ENCODE data around the gene SLC35F3. TPM values are rescaled to one million over a fixed set of nuclear protein-coding genes. Genes with fewer than 3 reads are reported as not detected.
"Not testable (repeated sequence)": the region's sequence is repeated elsewhere in the genome, so short reads cannot be mapped to it uniquely, and the experiment has no call there.

SLC35F3 gene
- total and polyA plus RNA-seq, 9 of the 15 experiments (the other 6 are each of a cell fraction or from before 2014, with no cell fraction given), result 0.04 to 0.07 (median 0.04) TPM; not detected in 6

DNA sequence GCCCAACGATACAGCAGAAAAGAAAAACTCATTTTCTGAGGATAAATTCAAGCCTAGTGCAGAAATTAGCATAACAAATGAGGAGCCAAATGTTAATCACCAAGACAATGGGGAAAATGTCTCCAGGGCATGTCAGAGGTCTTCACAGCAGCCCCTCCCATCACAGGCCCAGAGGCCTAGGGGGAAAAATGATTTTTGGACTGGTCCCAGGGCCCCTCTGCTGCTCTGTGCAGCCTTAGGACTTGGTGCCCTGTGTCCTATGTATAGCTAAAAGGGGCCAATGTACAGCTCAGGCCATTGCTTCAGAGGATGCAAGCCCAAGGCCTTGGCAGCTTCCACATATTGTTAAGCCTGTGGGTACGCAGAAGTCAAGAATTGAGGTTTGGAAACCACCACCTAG lies 13.3 kb upstream of the SLC35F3 start:
- DNase-seq (ENCODE audit: extremely low read depth in 1 of 4, low spot score in 3 of 4); H4K20me1 ChIP-seq (replicated peaks; ENCODE audit: control insufficient read depth, insufficient read depth, low read length); H3K4me2 ChIP-seq (ENCODE audit: insufficient read depth, low read length); in situ Hi-C loops (cut with MboI); H3K4me1 ChIP-seq (replicated peaks in 1 of 2; ENCODE audit: control insufficient read depth in 2 of 2, insufficient read depth in 2 of 2, low read length in 2 of 2); H3K9me1 ChIP-seq (ENCODE audit: control insufficient read depth, insufficient read depth, low read length); FAIRE-seq; H3K4me3 ChIP-seq; H3K27me3 ChIP-seq (ENCODE audit: control insufficient read depth in 2 of 2, insufficient read depth in 2 of 2, low read length in 2 of 2); POLR2A ChIA-PET; BruUV-seq (replicated peaks); H2AFZ ChIP-seq (ENCODE audit: low read depth, low read length); ATAC-seq; CTCF ChIA-PET (ENCODE audit: low intra/inter-chr PET ratio); H3K9me3 ChIP-seq (replicated peaks; ENCODE audit: control insufficient read depth, insufficient read depth, low read depth, low read length); H3K79me2 ChIP-seq (ENCODE audit: control insufficient read depth, insufficient read depth, low read length); intact Hi-C loops (cut with micrococcal nuclease); H3K36me3 ChIP-seq (ENCODE audit: control insufficient read depth, insufficient read depth, low read length); H3K27ac ChIP-seq (ENCODE audit: extremely low read depth, low read depth, low read length); H3K9ac ChIP-seq (ENCODE audit: insufficient read depth in 1 of 2, low read depth in 2 of 2, low read length in 2 of 2): not testable (repeated sequence)
- WGBS (ENCODE audit: insufficient coverage, low coverage, missing lambda C conversion rate), result 0% methylated on average over 2 of the region's 2 CpGs

DNA sequence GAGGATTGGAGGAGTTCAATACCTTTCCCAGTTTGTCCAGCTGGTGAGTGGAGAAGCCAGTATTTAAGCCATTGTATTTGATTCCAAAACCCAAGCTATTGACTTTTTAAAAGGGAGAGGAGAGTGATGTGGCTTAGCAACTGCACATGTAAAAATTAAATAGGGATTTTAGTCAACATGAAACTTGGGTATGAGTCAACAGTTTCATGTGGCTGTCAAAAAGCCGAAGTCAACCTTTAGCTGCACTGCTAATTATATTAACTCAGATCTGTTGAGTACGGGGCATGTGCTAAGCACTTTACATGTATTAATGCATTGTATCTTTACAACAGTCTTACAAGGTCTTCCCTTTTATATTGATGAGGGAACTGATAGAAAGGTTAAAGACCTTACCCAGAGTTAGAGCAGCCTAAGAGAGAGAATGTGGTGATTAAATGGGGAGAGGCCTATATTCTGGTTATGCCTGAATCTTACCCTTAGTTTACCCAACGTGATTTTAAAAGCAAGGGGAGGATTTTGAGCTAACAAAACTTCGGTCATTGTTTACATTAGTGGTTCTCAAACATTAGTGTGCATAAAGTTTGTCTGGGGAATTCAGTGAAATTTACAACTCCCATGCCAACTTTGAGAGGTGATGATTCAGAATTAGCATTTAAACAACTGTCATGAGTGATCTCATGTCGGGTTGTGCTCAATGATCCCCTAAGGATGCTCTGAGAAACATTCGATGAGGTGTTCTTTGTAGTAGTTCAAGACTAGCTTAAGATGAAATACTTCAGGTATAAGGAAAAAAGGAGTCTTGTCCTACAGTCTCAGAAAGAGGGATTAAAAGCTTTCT lies 6.9 kb upstream of the SLC35F3 start:
- TF ChIP-seq, protein P1, sequence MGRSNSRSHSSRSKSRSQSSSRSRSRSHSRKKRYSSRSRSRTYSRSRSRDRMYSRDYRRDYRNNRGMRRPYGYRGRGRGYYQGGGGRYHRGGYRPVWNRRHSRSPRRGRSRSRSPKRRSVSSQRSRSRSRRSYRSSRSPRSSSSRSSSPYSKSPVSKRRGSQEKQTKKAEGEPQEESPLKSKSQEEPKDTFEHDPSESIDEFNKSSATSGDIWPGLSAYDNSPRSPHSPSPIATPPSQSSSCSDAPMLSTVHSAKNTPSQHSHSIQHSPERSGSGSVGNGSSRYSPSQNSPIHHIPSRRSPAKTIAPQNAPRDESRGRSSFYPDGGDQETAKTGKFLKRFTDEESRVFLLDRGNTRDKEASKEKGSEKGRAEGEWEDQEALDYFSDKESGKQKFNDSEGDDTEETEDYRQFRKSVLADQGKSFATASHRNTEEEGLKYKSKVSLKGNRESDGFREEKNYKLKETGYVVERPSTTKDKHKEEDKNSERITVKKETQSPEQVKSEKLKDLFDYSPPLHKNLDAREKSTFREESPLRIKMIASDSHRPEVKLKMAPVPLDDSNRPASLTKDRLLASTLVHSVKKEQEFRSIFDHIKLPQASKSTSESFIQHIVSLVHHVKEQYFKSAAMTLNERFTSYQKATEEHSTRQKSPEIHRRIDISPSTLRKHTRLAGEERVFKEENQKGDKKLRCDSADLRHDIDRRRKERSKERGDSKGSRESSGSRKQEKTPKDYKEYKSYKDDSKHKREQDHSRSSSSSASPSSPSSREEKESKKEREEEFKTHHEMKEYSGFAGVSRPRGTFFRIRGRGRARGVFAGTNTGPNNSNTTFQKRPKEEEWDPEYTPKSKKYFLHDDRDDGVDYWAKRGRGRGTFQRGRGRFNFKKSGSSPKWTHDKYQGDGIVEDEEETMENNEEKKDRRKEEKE (IDR thresholded peaks at IDR 0.05; ENCODE audit: borderline replicate concordance in 1 of 2, control insufficient read depth in 1 of 2, low read depth in 2 of 2, low read length in 1 of 2), result no peak
- TF ChIP-seq PTTG1 (tag; IDR thresholded peaks at IDR 0.05; ENCODE audit: low read depth), result no peak
- TF ChIP-seq POU5F1 (IDR thresholded peaks at IDR 0.05; ENCODE audit: borderline replicate concordance, low read depth, low read length, partially characterized antibody), result no peak
- no peak for TF ChIP-seq ZNF197 (CRISPR knock-in tag; IDR thresholded peaks at IDR 0.05; ENCODE audit: low read depth)
- no peak for TF ChIP-seq RBM22 (IDR thresholded peaks at IDR 0.05; ENCODE audit: low read depth, low read length, poor library complexity, severe bottlenecking)
- no peak for TF ChIP-seq MTF1 (CRISPR knock-in tag; IDR thresholded peaks at IDR 0.05; ENCODE audit: borderline replicate concordance)
- no peak for TF ChIP-seq KAT7 (CRISPR knock-in tag; IDR thresholded peaks at IDR 0.05; ENCODE audit: borderline replicate concordance)
- H3K79me2 ChIP-seq (ENCODE audit: control insufficient read depth, insufficient read depth, low read length), result no peaks in the 10 kb centered on the region
- 3% methylated on average over 6 of the region's 6 CpGs for WGBS (ENCODE audit: insufficient coverage, low coverage, missing lambda C conversion rate)
- POLR2A ChIA-PET, result no interaction called here
- H3K36me3 ChIP-seq (ENCODE audit: control insufficient read depth, insufficient read depth, low read length), result no peaks in the 10 kb centered on the region
- no peak overlapping the region for H3K27ac ChIP-seq (ENCODE audit: extremely low read depth, low read depth, low read length)
- intact Hi-C loops (cut with micrococcal nuclease), result no loop called here
- no peak for FAIRE-seq
- H2AFZ ChIP-seq (ENCODE audit: low read depth, low read length), result no peak overlapping the region
- no peaks in the 10 kb centered on the region for H4K20me1 ChIP-seq (replicated peaks; ENCODE audit: control insufficient read depth, insufficient read depth, low read length)
- no peaks in the 10 kb centered on the region for H3K9me3 ChIP-seq (replicated peaks; ENCODE audit: control insufficient read depth, insufficient read depth, low read depth, low read length)
- no peak for ATAC-seq
- H3K4me1 ChIP-seq (replicated peaks in 1 of 2; ENCODE audit: control insufficient read depth in 2 of 2, insufficient read depth in 2 of 2, low read length in 2 of 2), result no peaks in the 10 kb centered on the region
- DNase-seq (ENCODE audit: extremely low read depth in 1 of 4, low spot score in 3 of 4), result no peak
- H3K9ac ChIP-seq (ENCODE audit: insufficient read depth in 1 of 2, low read depth in 2 of 2, low read length in 2 of 2), result no peak overlapping the region
- H3K9me1 ChIP-seq (ENCODE audit: control insufficient read depth, insufficient read depth, low read length), result no peaks in the 10 kb centered on the region
- in situ Hi-C loops (cut with MboI), result no loop called here
- BruUV-seq (replicated peaks), result no TSS peak
- CTCF ChIA-PET (ENCODE audit: low intra/inter-chr PET ratio), result no interaction called here
- H3K4me2 ChIP-seq (ENCODE audit: insufficient read depth, low read length), result no peak overlapping the region
- H3K27me3 ChIP-seq (ENCODE audit: control insufficient read depth in 2 of 2, insufficient read depth in 2 of 2, low read length in 2 of 2), result no peaks in the 10 kb centered on the region
- H3K4me3 ChIP-seq, result no peak overlapping the region

All from K562 (cell line).